Measurements from ENCODE around the gene BRCC3. TPM values are rescaled to one million over a fixed set of nuclear protein-coding genes. Genes with fewer than 3 reads are reported as not detected.

The BRCC3 gene
- total RNA-seq, 3 donors from 2014 or later (not counting 1 experiment from before 2014, with no cell fraction given) = 15.0 to 20.8 (median 17.9) TPM

- H3K4me3 ChIP-seq (ENCODE audit: low read length) = no peak overlapping the region
- H3K4me1 ChIP-seq (ENCODE audit: control insufficient read depth, insufficient read depth, low read length) = no peaks in the 10 kb centered on the region
- H3K36me3 Mint-ChIP-seq = no peaks in the 10 kb centered on the region
- no peak overlapping the region for H3K27ac Mint-ChIP-seq
- ATAC-seq = peak in 1 of 3 donors; percentile 53
- H3K27ac ChIP-seq (ENCODE audit: low read length) = no peak overlapping the region
- no peaks in the 10 kb centered on the region for H3K4me1 Mint-ChIP-seq
- H3K27me3 ChIP-seq (ENCODE audit: control insufficient read depth, insufficient read depth, low read length) = no peaks in the 10 kb centered on the region
- H3K4me3 Mint-ChIP-seq = no peak overlapping the region
- no peaks in the 10 kb centered on the region for H3K9me3 Mint-ChIP-seq
- WGBS (ENCODE audit: insufficient coverage) = 95% methylated on average over 24 of the region's 24 CpGs
- intact Hi-C loops (cut with micrococcal nuclease) = no loop called here
- peak; percentile 26 for TF ChIP-seq CTCF (IDR thresholded peaks at IDR 0.05)
- H3K27me3 Mint-ChIP-seq (ENCODE audit: low read depth in 2 of 2) = no peaks in the 10 kb centered on the region
- peak; percentile 17 to 70 for DNase-seq
- H3K36me3 ChIP-seq (ENCODE audit: control insufficient read depth, insufficient read depth, low read length) = peaks cover 12% of the 10 kb centered on the region
- H3K9me3 ChIP-seq (ENCODE audit: control insufficient read depth, insufficient read depth, low read length) = no peaks in the 10 kb centered on the region
Measured at GRCh38 chrX:155086202-155086840, 15.0 kb downstream of the BRCC3 start.

- no peak for DNase-seq
- Histone ChIP-seq H3K27me3 (ENCODE audit: control insufficient read depth, insufficient read depth, low read length) (no peaks in the 10 kb centered on the region), H3K36me3 (ENCODE audit: control insufficient read depth, insufficient read depth, low read length) (peaks cover 12% of the 10 kb centered on the region), H3K4me1 (ENCODE audit: control insufficient read depth, insufficient read depth, low read length) (no peaks in the 10 kb centered on the region), H3K27ac (ENCODE audit: low read length) (no peak overlapping the region), H3K4me3 (ENCODE audit: low read length) (no peak overlapping the region), H3K9me3 (ENCODE audit: control insufficient read depth, insufficient read depth, low read length) (no peaks in the 10 kb centered on the region)
- intact Hi-C loops (cut with micrococcal nuclease) = no loop called here
- Mint-ChIP-seq H3K4me1 (no peaks in the 10 kb centered on the region), H3K36me3 (no peaks in the 10 kb centered on the region), H3K4me3 (no peak overlapping the region), H3K27me3 (ENCODE audit: low read depth in 2 of 2) (no peaks in the 10 kb centered on the region), H3K27ac (peak overlapping the region in 1 of 2 donors; percentile 13), H3K9me3 (no peaks in the 10 kb centered on the region)
- WGBS (ENCODE audit: insufficient coverage) = 96% methylated on average over 26 of the region's 26 CpGs
- no peak for ATAC-seq
- TF ChIP-seq CTCF (IDR thresholded peaks at IDR 0.05) = no peak
Measured at GRCh38 chrX:155086961-155087735, 15.8 kb downstream of the BRCC3 start.

- 47% methylated on average over 2 of the region's 4 CpGs for WGBS (ENCODE audit: insufficient coverage)
- H3K36me3 Mint-ChIP-seq = no peaks in the 10 kb centered on the region
Measured at GRCh38 chrX:155094468-155095061, 23.3 kb downstream of the BRCC3 start.

More at GRCh38 chrX:155094468-155095061, 23.3 kb downstream of the BRCC3 start:
- ATAC-seq (peak in 2 of 3 donors; percentile 69), DNase-seq (peak in 1 of 2 donors; percentile 72)
- TF ChIP-seq CTCF (IDR thresholded peaks at IDR 0.05) = peak; percentile 45
- Mint-ChIP-seq H3K27me3 (ENCODE audit: low read depth in 2 of 2) (no peaks in the 10 kb centered on the region), H3K27ac (no peak overlapping the region), H3K4me3 (no peak overlapping the region), H3K9me3 (no peaks in the 10 kb centered on the region), H3K4me1 (no peaks in the 10 kb centered on the region)
- H3K27me3 ChIP-seq (ENCODE audit: control insufficient read depth, insufficient read depth, low read length) = no peaks in the 10 kb centered on the region
- H3K27ac ChIP-seq (ENCODE audit: low read length) = no peak overlapping the region
- H3K4me1 ChIP-seq (ENCODE audit: control insufficient read depth, insufficient read depth, low read length) = no peaks in the 10 kb centered on the region
- peaks cover 12% of the 10 kb centered on the region for H3K36me3 ChIP-seq (ENCODE audit: control insufficient read depth, insufficient read depth, low read length)
- intact Hi-C loops (cut with micrococcal nuclease) = no loop called here
- no peak overlapping the region for H3K4me3 ChIP-seq (ENCODE audit: low read length)
- no peaks in the 10 kb centered on the region for H3K9me3 ChIP-seq (ENCODE audit: control insufficient read depth, insufficient read depth, low read length)
